ENCODE data around the gene FAM78A. TPM values are rescaled to one million over a fixed set of nuclear protein-coding genes. Genes with fewer than 3 reads are reported as not detected.

Gene FAM78A
- total RNA-seq, 1 experiment from 2014 or later, result 0.72 TPM

DNA sequence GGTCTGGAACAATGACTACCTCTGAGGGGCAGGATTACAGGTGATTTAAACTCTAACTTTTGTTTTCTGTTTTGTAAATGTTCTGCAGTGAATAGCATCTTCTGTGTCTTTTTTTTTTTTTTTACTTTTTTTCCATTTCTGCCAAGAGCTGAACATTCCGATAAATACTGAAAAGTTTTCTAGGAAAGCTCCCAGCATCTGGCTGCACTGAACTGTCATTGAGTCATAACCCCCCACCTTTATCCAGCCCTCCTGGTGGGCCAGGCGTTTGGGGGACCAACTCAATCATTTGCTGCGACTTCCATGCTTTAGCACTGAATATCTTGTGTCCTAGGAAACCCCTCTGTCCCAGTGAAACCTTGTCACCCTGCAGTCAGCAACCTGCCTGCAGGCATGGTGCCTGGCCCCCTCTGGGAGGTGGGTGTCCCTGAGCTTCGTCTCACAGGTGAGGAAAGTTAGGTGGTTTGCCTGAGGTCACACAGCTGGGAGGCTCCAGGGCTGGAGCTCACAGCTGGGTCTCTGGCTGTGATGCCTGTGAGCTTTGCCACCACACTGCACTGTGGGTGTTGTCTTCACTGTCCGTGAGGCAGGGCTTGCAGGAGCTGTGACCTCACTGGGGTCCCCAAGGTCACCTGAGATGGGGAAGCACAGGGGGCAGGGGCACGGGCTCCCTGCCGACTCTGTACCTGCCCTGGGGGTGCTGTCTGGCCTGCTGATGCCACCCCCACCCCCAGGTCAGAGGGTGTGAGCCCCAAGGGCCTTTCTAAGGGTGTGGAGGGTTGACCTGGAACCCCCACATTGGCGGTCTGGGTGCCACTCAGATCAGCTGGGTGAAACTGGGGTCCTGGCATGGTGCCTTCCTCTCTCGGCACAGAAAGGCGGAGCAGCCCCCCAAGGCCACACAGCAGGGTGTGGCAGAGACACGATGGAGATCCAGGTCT, 27.3 kb upstream of the FAM78A start:
- no peak for DNase-seq (ENCODE audit: extremely low read depth, low read depth)

DNA sequence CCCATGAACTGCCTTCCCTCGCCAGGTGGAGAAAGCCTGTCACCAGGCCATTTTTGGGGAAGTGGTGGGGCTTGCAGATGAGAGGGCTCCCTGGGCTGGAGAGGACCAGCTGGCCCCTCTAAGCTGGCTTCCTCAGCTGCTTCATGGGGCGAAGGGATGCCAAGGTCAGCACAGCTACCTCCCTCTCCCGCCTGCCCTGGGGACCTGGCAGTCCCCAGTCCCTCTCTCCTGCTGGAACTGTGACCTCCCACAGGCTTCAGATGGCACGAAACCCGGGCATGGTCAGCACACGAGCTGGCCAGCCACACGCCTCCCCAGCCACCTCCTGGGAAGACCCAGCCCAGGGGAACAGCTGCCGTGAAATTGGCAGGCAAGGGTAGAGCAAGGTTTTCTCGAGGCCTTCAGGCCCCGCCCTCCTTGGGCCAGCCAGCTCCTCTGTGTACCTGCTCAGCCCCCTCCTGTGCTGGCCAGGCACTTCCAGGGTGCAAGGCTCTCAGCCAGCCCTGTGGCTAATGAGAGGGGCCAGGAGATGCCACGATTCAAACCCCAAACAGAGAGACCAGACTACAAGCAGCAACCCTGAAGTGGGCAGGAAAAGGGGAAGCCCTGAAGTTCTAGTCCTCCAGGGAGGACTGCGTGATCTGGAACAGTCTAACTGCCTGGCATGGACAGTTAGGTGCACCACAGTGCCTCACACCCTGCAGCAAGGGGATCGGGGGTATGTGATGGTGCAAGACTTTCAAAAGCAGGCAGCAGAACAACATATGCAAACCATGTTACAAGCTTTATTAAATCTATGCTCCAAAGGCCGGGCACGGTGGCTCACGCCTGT, 26.1 kb upstream of the FAM78A start:
- DNase-seq (ENCODE audit: extremely low read depth, low read depth), result no peak

DNA sequence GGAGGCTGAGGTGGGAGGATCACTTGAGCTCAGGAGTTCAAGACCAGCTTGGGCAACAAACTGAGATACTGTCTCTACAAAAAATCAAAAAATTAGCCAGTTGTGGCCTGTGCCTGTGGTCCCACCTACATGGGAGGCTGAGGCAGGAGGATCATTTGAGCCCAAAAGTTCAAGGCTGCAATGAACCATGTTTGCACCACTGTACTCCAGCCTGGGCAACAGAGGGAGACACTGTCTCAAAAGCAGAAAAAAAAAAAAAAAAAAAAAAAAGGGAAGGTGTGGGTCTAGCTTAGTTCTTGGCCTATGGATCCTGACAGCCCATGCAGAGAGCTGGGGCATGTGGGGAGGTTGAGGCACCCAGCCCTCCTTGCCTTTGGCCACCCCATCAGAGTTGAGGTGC, 24.1 kb upstream of the FAM78A start:
- no peak for DNase-seq (ENCODE audit: extremely low read depth, low read depth)

DNA sequence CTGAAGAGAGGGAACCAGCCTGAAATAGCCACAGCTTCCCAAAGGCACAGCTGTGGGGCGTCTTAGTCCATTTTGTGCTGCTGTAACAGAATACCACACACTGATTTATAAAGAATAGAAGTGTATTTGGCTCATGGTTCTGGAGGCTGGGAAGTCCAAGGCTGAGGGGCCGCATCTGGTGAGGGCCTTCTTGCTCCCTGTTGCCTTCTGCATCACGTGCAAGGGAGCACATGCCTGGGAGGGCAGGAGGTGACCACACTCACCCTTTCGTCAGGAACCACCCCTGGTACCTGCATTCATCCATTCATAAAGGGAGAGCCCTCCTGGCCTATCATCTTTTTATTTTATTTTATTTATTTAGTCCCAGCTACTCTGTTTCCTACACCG, 23.6 kb upstream of the FAM78A start:
- DNase-seq (ENCODE audit: extremely low read depth, low read depth), result no peak

DNA sequence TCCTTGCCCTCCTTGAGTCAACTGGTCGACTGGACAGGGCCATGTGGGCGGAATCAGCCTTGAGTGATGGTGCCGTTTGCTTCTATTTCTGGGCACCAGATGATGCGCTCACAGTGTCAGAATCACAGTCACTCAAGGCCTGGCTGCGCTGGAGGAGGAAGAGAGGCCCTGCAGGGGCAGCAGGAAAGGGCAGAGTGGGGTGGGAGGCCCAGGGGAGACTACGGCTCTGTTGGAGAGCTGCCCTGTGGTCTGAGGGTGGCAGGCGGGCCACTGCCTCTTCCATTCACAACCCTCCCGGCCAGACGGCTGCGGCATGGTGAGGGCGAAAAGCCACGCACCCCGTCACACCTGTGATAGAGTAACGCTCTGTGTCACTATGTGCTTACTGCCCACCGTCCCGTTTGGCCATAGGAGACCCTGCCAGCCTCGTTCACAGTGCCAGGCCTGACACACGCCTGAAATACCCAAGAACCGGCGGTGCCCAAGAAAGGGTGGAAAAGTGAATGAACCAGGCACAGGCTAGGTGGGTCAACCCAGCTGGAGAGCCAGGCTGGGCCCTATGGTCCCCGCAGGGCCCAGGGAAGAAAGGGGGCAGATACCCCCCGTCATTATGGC, 23.1 kb upstream of the FAM78A start:
- DNase-seq (ENCODE audit: extremely low read depth, low read depth), result no peak

DNA sequence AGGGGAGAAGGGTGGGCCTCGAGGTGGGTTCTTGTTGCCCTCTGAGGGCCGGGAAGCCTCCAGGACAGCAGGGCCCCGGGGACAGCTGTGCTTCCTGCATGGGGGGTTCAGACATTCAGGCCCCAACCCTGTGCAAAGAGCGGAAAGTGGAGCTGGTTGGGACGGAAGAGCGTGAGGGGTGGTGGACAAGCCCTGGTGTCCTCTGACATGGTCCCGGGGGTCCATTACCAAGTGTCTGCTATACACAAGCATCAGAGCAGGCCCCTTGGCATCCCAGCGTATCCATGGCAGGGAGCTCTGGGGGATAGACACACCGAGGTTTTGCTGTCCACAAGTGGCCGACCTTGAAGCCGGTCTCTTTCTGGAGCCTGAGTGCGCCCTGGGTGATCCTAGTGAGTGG, 22.5 kb upstream of the FAM78A start:
- DNase-seq (ENCODE audit: extremely low read depth, low read depth), result no peak

DNA sequence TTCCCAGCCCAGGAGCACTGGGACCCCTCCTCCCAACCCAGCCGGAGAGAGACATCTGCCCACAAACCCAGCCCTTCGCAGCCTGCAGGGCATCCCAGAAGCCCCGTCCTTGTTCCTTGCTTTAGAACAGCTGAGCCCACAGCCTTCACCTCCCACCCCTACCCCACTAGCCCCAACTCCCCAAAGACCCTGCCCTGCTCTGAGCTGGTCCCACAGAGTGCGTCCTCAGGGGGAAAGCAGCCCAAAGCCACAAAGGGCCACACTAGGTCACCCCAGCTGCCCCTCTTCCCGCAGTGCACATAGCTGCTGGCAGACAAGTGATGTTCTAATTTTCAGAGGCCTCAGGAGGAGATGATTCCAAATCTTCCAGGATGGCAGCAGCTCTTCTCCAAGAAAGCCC, 22.0 kb upstream of the FAM78A start:
- DNase-seq (ENCODE audit: extremely low read depth, low read depth), result no peak

DNA sequence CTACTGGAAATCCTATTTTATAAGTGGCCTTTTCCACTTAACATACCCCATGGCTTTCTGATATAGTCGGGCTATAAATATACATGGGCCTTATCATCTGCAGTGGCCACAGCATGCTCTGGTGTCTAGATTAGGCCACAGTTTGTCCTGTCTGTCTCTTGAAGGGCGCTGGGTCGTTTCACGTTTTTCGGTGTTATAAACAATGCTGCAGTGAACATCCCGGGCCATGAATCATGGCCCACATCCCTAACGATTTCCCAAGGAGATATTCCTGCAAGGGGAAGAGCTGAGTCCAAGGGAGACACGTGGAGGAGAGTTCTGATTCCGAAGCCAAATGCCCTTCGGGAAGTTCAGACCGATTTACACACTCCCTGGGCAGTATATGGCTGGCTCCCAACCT, 21.6 kb upstream of the FAM78A start:
- no peak for DNase-seq (ENCODE audit: extremely low read depth, low read depth)

DNA sequence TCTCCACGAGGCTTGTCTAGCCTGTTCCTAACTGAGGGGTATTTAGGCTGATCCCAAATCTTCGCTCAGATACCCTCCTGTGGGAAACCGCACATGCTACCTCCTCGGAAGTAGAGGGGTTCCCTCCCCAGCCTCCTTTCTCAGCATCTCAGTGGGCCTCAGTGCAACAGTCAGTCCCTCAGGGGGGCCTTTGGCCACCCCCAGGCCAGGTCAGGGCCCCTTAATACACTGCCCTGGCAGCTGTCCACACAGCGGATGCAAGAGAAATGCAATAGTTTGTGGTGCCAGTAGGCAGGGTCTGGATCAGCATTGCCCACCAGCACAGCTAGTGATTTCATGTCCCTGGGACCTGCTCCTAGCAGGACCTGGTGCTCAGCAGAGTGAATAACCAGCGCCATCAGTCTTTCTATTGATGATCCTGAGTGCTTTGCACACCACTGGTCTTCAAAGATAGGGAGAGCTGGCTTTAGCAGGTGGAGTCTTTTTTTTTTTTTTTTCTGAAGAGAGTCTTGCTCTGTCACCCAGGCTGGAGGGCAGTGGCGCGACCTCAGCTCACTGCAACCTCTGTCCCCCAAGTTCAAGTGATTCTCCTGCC, 20.7 kb upstream of the FAM78A start:
- no peak for DNase-seq (ENCODE audit: extremely low read depth, low read depth)

DNA sequence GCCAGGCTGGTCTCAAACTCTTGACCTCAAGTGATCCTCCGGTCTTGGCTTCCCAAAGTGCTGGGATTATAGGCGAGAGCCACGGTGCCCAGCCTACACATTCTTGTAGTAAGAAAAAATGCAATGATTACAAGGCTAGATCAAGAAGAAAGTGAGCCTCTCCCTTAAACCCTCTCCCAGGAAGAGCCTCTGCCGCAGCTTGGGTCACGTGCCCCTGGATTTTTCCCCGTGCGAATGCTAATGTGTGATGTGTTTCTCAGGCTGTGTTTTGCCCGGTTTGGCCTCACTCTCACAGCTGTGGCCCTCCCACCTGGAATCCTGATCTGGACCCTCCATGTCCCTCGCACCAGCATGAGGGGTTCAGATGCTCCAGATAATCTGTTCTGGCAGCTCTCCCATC, 20.1 kb upstream of the FAM78A start:
- DNase-seq (ENCODE audit: extremely low read depth, low read depth), result no peak

DNA sequence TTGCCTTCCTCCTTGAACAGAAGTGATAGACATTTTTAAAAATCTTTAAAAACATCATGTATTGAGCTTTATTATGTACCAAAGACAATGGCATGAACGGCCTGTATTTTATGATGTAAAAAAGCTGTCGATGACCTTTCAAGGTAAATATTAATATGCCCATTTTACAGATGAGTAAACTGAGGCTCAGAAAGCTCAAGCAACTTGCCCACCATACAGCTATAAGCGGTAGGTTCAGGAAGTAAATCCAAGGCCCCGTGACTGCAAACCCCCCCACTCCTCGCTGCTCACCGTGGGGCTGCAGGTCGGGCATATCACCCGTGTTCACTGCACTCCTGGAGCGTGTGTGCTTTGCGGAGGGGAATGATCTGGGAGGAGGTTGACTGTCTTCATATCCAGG, 16.6 kb upstream of the FAM78A start:
- DNase-seq (ENCODE audit: extremely low read depth, low read depth), result no peak

DNA sequence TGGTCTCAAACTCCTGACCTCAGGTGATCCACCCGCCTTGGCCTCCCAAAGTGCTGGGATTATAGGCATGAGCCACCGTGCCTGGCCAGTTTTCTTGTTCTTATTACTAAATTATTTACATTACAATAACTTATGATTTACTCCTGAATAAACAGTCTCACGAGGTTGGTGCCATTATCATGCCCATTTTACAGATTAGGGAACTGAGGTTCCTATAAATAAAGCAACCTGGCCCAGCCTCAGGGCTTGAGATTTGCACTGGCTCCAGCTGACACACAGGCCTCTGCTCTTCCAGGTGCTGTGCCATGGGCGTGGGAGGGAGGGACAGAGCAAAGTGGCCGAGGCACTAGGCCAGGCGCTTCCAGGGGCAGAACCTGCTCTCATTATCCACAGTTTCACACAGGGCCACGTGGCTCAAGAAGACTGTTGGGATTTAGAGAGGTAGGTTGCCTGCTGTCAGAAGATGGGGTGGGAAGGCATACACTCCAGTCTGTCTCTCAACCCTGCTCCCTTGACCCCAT, 15.5 kb upstream of the FAM78A start:
- DNase-seq (ENCODE audit: extremely low read depth, low read depth), result no peak

DNA sequence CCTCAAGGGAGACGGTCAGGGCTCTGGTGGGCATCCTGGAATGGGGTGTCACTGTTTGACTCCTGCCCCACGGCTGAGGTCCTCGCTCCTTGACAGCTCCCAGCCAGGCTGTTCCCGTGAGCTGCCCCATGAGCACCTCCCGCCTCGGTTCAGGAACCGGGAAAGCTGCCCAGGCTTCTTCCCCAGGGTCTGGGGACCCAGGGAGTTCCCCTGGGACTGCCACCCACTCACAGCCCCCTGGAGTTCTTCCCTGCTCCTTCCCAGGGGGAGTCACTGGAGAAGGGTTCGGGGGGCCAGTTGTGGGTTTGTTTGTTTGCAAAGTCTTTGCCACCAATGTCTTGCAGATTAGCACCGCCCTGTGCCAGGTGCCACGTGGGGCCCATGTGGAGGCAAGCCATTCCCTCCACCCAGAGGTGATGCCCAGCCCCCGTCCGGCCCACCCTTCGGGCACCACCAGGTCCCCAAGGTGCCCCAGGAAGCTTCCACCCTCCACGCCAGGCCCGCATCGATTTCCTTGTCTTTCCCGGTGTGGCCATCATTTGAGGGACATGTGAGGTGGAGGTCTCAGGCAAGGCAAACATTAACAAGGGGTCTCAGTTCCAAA, 14.6 kb upstream of the FAM78A start:
- DNase-seq (ENCODE audit: extremely low read depth, low read depth), result no peak

DNA sequence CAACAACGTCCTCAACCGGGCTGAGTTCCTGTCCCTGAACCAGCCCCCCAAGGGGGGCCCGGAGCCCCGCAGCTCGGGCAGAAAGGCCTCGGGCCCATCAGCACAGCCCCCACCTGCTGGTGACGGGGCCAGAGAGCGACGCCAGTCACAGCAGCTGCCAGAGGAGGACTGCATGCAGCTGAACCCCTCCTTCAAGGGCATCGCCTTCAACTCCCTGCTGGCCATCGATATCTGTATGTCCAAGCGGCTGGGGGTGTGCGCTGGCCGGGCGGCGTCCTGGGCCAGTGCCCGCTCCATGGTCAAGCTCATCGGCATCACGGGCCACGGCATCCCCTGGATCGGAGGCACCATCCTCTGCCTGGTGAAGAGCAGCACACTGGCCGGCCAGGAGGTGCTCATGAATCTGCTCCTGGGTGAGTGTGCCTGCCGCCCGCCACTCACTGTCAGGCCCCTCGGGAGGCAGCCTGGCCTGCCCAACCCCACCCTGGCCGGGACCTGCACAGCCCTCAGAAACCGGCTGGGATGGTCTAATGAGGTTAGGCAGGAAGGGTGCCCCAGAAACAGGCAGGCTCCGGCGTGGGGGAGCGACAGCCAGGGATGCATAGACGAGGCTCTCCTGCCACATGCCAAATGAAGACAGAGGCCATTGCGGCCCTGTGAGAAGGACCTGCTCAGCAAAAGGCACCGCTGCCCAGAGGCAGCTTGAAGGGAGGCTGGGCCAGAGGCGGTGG, 13.9 kb upstream of the FAM78A start:
- no peak for DNase-seq (ENCODE audit: extremely low read depth, low read depth)

DNA sequence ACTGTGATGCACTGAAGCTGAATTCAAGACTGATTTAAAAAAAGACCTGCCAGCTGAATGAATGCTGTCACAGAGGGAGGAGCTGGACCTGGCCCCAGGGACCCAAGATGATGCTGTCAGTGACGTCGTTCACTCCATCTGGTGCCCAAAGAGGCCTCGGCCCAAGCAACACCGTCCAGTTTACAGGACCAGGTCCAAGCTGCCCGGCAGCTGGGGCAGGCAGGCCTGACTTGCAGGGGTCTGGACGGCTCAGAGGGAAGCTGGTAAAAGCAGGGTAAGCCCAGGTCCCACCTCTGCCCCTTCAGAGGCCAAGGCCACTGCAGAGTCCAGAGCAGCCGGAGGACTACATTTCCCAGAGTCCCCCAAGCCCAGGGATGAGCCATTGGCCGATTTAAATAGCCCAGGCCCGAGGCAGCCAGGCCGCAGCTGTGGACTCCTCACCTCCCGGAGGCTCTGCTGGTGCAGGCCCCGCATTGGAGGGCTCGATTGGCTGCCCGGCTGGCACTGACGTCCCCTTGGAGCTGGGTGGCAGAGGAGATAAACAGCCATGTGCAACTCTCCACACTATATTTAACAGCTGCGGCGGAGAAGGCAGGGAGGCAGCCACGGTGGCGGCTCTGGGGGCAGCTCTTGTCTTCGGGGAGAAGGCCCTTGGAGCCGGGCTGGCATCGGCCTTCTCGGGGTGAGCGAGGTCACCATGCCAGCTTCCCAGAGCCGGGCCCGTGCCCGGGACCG, 13.2 kb upstream of the FAM78A start, which contains the start of gene PLPP7:
PLPP7 (plus strand) TSS at position 423 of the 735 bp plus-strand sequence; CDS start at position 698, 275 bp downstream.
- no peak for DNase-seq (ENCODE audit: extremely low read depth, low read depth)

DNA sequence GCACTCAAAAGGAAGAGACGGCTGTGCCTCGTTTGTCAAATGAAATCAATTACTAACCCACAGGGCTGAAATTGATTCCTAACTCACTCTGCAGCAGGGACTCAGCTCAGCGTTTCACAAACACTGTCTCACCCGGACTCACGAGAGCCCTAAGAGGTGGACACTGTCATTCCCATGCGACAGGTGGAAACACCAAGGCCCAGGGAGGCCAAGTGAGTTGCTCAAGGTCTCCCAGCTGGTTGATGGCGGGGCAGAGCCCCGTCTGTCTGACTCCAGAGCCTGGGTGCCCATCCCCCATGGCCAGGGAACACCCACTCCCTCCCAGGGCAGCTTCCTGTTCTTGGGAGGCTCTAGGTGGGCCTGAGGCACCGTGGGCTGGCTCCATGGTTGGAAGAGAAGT, 11.9 kb upstream of the FAM78A start:
- no peak for DNase-seq (ENCODE audit: extremely low read depth, low read depth)

DNA sequence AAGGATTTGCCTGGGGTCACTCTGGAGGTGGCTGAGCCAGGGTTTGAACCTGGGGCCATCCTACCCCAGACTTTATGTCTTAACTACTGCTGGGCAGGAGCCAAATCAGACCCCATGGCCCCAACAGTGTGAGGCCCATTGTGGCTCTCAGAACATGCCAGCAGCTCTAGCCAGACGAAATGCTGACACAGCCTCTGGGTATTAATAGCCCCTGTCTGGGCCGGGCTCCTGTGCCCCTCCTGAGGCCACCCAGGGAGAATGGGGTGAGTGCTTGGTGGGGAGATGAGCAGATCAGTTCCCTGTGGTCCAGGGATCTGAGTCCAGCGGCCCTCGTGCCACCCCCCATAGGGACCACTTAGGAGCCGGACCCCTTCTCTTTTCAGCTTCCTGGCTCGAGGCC, 11.0 kb upstream of the FAM78A start:
- no peak for DNase-seq (ENCODE audit: extremely low read depth, low read depth)

DNA sequence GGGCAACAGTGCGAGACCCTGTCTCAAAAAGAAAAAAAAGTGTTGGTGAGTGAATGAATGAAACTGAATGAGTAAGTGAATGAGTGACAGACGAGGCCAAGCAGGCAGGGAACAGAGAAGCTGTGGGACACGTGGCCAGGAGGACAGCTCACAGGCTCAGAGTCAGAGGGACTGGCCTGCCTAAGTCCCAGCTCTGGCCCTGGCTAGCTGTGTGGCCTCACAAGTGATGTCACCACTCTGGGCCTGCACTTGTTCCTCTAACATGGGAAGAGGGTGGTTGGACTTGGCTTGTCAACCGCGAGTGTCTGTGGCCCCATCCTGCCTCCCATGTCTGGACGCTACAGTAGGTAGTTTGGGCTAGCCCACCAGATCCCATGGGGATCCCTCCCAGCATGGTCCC, 8.5 kb upstream of the FAM78A start:
- no peak for DNase-seq (ENCODE audit: extremely low read depth, low read depth)

Measured in NCI-H460 (cell line).